A549 (cell line): ENCODE measurements around the gene AHI1.

Experiments
- BHLHE40 ChIP-seq: IDR thresholded peaks from 2 replicates; pipeline ENCODE4 v1.6.1; 2012; ENCODE audit warnings: low read depth, low read length, inconsistent platforms
- EP300 ChIP-seq, 2 experiments: fragments of >200 bp; sonication (Bioruptor Twin); formaldehyde crosslinking; IDR thresholded peaks; 2 replicates in 1 of 2; 3 replicates in 1 of 2; pipeline ENCODE4 v1.6.1; 2016 to 2017
- JUN ChIP-seq, 2 experiments: fragments of >200 bp; sonication (Bioruptor Twin); formaldehyde crosslinking; IDR thresholded peaks; 2 replicates in 1 of 2; 3 replicates in 1 of 2; pipeline ENCODE4 v1.6.1; 2016 to 2017
- MYC ChIP-seq: IDR thresholded peaks from 2 replicates; pipeline ENCODE4 v1.6.1; 2012; ENCODE audit warnings: mild to moderate bottlenecking, inconsistent platforms, low read length, improper control_type of control experiment, borderline replicate concordance
- NR3C1 ChIP-seq: fragments of >200 bp; sonication (Bioruptor Twin); formaldehyde crosslinking; IDR thresholded peaks from 3 replicates; pipeline ENCODE4 v1.6.1; 2017
- POLR2A ChIP-seq: IDR thresholded peaks from 2 replicates; pipeline ENCODE4 v1.6.1; 2012; ENCODE audit warnings: mild to moderate bottlenecking, low read length
- RAD21 ChIP-seq, 2 experiments: fragments of >200 bp in 1 of 2; sonication (Bioruptor Twin) in 1 of 2; formaldehyde crosslinking in 1 of 2; IDR thresholded peaks in 1 of 2; conservative IDR thresholded peaks in 1 of 2; 2 replicates in 1 of 2; 3 replicates in 1 of 2; pipeline ENCODE4 v1.6.1; 2012 to 2018; ENCODE audit warnings: inconsistent platforms in 1 of 2
- RCOR1 ChIP-seq: fragments of 150-350 bp; IDR thresholded peaks from 2 replicates; pipeline ENCODE4 v1.6.1; 2014; ENCODE audit warnings: antibody characterized with exemption, low read length, low read depth
- RFX5 ChIP-seq: fragments of 450-650 bp; IDR thresholded peaks from 2 replicates; pipeline ENCODE4 v1.7.1; 2014; ENCODE audit warnings: antibody characterized with exemption, mild to moderate bottlenecking, moderate library complexity
- TF ChIP-seq, protein P1 (sequence below): fragments of >200 bp; sonication (Bioruptor Twin); formaldehyde crosslinking; IDR thresholded peaks from 3 replicates; pipeline ENCODE4 v1.5.1; 2016
- TF ChIP-seq, protein P2 (sequence below): IDR thresholded peaks from 2 replicates; pipeline ENCODE4 v1.6.1; 2012
- TF ChIP-seq, protein P3 (sequence below): IDR thresholded peaks from 2 replicates; pipeline ENCODE4 v1.6.1; 2012

DNA sequence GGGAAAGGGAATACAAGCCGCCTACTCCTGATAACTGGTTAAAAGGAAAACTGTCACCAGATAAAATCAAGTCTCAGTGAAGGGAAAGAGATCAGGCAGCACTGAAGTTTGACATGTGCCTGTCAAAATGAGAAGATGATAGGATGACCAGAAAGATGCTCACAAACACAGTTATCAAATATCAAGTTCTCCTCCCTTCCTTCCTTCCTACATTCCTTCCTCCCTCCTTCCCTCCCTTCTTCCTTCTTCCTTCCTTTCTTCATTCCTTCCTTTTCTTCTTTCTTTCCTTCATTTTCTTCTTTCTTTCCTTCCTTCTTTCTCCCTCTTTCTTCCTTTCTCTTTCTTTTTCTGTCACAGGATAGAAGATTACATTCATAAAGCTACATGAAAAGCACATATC, 261.2 kb downstream of the AHI1 start:
- TF ChIP-seq, protein P1, sequence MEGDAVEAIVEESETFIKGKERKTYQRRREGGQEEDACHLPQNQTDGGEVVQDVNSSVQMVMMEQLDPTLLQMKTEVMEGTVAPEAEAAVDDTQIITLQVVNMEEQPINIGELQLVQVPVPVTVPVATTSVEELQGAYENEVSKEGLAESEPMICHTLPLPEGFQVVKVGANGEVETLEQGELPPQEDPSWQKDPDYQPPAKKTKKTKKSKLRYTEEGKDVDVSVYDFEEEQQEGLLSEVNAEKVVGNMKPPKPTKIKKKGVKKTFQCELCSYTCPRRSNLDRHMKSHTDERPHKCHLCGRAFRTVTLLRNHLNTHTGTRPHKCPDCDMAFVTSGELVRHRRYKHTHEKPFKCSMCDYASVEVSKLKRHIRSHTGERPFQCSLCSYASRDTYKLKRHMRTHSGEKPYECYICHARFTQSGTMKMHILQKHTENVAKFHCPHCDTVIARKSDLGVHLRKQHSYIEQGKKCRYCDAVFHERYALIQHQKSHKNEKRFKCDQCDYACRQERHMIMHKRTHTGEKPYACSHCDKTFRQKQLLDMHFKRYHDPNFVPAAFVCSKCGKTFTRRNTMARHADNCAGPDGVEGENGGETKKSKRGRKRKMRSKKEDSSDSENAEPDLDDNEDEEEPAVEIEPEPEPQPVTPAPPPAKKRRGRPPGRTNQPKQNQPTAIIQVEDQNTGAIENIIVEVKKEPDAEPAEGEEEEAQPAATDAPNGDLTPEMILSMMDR = no peak
- TF ChIP-seq, protein P2, sequence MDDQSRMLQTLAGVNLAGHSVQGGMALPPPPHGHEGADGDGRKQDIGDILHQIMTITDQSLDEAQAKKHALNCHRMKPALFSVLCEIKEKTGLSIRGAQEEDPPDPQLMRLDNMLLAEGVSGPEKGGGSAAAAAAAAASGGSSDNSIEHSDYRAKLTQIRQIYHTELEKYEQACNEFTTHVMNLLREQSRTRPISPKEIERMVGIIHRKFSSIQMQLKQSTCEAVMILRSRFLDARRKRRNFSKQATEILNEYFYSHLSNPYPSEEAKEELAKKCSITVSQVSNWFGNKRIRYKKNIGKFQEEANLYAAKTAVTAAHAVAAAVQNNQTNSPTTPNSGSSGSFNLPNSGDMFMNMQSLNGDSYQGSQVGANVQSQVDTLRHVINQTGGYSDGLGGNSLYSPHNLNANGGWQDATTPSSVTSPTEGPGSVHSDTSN = no peak
- TF ChIP-seq, protein P3, sequence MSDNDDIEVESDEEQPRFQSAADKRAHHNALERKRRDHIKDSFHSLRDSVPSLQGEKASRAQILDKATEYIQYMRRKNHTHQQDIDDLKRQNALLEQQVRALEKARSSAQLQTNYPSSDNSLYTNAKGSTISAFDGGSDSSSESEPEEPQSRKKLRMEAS = no peak
- TF ChIP-seq RCOR1 (no peak), BHLHE40 (no peak), POLR2A (no peak), MYC (no peak), NR3C1 (no peak), RFX5 (no peak), EP300 (IDR thresholded peaks at IDR 0.05) (no peak), JUN (IDR thresholded peaks at IDR 0.05) (no peak), RAD21 (conservative IDR thresholded peaks at IDR 0.05 in 1 of 2, IDR thresholded peaks at IDR 0.05 in 1 of 2) (no peak)
